Right lobe of liver (tissue), 4 donors: ENCODE measurements around the gene EYA3.

Experiments used
- POLR2A ChIP-seq: fragments of 450-650 bp; IDR thresholded peaks from one replicate; pipeline ENCODE4 v1.6.1; 2017; ENCODE audit warnings: antibody characterized with exemption, mild to moderate bottlenecking
- TF ChIP-seq, protein P1 (sequence below), 4 donors: fragments of 200-600 bp in 3 of 4; fragments of 450-650 bp in 1 of 4; IDR thresholded peaks; one replicate each; pipeline versions ENCODE4 v1.5.1 to v1.8.0; 2016 to 2022; ENCODE audit warnings: antibody characterized with exemption in 4 of 4, mild to moderate bottlenecking in 2 of 4
- donor health status: DM: no; HTN: no; CAD: no.
- donor health status: DM: no; HTN: no; CAD: no.
- donor health status: DM: no; HTN: yes; CAD: no.

DNA sequence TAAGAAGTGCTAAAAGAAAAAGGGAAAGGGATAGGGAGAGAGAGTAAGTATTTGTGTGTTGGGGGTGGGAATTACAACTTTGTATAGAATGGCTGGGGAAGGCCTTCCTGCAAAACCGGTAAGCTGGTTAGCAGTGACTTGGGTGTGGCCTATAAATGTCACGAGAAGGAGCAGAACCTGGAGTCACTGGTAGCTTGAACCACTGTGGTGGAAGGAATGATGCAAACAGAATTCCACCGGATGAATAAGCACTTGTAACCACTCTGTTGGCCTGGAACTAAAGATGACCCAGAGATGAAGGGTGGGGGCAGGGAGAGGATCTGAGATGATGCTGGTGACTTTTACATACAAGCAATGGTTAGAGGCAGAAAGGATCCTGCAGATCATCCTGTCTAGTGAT is 119.7 kb downstream of the EYA3 start:
- TF ChIP-seq, protein P1, sequence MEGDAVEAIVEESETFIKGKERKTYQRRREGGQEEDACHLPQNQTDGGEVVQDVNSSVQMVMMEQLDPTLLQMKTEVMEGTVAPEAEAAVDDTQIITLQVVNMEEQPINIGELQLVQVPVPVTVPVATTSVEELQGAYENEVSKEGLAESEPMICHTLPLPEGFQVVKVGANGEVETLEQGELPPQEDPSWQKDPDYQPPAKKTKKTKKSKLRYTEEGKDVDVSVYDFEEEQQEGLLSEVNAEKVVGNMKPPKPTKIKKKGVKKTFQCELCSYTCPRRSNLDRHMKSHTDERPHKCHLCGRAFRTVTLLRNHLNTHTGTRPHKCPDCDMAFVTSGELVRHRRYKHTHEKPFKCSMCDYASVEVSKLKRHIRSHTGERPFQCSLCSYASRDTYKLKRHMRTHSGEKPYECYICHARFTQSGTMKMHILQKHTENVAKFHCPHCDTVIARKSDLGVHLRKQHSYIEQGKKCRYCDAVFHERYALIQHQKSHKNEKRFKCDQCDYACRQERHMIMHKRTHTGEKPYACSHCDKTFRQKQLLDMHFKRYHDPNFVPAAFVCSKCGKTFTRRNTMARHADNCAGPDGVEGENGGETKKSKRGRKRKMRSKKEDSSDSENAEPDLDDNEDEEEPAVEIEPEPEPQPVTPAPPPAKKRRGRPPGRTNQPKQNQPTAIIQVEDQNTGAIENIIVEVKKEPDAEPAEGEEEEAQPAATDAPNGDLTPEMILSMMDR (IDR thresholded peaks at IDR 0.05) = no peak
- TF ChIP-seq POLR2A = no peak
